T1000 (cell line): Measurements from ENCODE around the gene ING1.

Experiments
- DNase-seq: peaks from one replicate; lab custom pipeline; 2025; ENCODE audit warnings: mixed read lengths; lab: John Stamatoyannopoulos, UW

ING1 gene

GRCh38 chr13:110772091-110772984 lies 58.8 kb downstream of the ING1 start:
- no peak for DNase-seq
